Nucleus accumbens (tissue), 56 donors: Measurements from ENCODE around the gene PPFIBP1.

Experiments
- DNase-seq, 56 donors: peaks; one replicate each; lab custom pipeline; 2025; lab: John Stamatoyannopoulos, UW

The PPFIBP1 gene

GRCh38 chr12:27511031-27511722 is 12.8 kb upstream of the PPFIBP1 start:
- DNase-seq = no peak

GRCh38 chr12:27511723-27512045 is 12.3 kb upstream of the PPFIBP1 start:
- no peak for DNase-seq

DNA sequence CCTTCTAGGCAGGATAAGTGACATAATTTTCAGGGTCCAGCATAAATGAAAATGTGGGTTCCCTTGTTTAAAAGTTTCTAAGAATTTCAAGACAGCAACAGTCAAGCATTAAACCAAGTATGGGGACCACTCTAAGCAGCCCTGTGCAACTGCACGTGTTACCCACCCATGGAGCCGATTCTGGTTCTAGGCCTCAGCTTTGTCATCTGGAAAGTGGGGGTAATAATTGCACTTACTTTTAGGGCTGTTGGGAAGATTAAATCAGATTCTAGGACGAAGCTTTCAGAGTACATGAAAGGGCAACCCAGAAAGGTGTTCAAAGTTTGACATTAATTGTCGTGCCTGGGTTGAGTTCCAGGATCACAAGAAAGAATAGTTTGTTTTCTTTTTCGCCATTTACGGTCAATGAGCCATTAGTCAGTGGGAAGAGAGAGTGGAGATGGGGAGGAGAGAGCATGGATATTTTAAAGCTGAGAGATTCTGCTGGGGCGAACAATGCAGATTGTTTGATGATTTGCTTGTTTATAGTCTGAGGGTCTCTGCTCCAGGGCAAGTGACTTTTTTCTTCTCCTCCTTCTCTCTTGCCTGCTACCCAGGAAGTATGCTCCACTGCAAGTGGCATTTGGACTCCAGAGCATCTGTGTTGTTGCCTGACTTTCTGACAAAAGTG is 10.7 kb upstream of the PPFIBP1 start:
- no peak for DNase-seq

DNA sequence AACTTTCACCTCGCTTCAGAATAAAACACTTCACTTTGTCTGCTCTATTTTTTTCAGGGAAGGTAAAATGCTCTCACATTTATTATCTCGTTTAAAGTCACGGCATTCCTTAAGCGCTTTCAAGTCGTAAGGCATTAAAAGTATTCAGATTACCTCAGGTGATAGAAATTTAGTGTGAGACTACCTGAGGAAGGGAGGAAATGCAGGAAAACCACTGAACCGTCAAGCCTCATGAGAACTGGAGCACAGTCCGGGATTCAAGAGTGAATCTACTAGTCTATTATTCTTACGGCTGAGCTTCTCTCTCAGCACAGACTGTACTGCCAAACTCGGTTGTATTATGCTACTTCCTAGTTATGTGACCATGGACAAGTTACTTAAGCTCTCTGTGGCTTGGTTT is 8.3 kb upstream of the PPFIBP1 start:
- DNase-seq = no peak

DNA sequence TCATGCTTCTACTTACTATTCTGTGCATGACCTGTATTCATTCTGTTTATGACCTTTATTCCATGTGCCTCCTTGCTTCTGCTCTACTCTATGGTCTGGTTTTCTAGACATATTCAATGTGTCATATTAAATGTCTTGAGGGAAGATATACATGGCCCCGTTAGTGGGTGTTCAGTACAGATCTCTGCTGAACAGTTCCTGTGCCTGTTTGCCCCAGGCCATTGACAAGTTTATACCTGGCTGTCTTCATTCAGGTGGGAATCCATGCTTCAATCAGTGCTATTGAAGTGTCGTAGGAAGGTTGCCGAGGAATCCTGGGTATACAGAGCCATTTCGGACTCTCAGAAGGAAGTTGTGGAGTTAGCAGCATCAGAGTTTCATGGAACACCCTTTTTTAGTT is 7.4 kb upstream of the PPFIBP1 start:
- no peak for DNase-seq

- no peak for DNase-seq
Measured at GRCh38 chr12:27517546-27517945, 6.5 kb upstream of the PPFIBP1 start.

DNA sequence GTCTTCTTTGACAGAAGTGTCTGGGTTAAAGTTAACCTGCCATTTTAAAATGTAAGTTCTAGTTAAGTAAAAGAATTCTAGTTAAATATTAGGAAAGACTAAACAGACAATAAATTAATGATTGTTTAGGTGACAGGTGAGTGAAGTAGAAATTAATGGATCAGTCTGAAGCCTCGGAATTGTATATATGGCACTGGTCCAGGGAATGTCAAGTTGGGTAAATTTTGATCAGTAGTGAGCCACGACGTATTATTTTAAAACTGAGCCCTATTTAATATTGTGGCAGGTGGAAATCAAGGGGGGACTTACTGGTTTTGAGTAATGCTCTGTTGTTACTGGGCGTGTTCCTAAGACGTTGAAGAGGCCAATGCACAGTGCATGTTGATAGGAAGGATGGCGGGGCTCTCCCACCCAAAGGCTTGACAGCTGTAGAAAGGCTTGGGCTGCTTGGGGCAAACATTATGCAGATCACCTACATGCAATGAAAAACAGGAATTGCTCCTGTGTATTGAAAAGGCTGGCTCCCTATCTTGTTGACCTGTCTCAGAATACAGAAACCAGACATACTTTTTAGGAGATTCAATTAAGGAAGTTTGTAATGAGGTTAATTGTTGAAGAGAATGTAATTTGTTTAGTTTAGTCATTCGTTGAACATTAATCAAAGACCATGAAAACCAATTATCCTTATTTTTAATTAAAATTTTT is 5.9 kb upstream of the PPFIBP1 start:
- no peak for DNase-seq

GRCh38 chr12:27521066-27521465 is 2.9 kb upstream of the PPFIBP1 start:
- peak in 7 of 56 donors; percentile 4 to 22 (median 12) for DNase-seq

DNA sequence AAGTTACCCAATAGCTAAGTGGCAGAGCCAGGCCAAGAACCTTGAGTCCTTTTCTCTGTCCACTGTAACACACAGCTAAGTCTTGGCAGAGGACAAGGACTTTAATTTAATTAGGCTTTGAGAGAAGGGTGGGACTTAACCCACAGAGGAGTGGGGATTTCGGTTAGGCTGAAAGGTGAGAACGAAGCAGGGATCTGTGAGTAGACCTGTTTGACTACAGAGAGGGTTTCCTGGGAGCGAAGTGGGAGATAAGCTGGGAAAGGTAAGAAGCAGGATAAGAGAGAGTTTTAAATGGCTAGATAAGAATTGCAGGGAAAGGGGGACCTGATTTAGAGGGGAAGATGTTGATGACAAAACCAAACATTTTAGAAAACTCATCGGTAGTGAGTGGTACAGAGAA is 2.0 kb upstream of the PPFIBP1 start:
- no peak for DNase-seq

- no peak for DNase-seq
Measured at GRCh38 chr12:27523305-27523641, 733 bp upstream of the PPFIBP1 start.

DNA sequence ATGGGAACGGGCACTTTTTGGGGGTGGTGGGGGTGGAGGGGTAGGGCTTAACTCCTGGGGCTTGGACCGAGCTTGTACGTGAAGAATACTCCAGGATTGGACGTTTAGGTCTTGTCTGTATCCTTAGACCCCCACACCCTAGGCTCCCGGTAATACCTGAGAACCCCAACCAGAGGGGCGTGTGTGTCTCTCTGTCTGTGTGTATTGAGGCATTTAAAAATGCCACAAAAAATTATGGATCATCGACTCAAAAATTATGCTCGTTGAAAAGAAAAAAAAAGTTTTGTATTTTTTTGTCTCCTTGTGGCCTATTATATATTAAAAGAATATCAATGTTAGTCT is 459 bp downstream of the PPFIBP1 start:
- no peak for DNase-seq

- DNase-seq = peak in 7 of 56 donors; percentile 5 to 27 (median 13)
Measured at GRCh38 chr12:27524839-27525753, 1.1 kb downstream of the PPFIBP1 start.

GRCh38 chr12:27527512-27527911 is 3.5 kb downstream of the PPFIBP1 start:
- DNase-seq = no peak

- no peak for DNase-seq
Measured at GRCh38 chr12:27528788-27529187, 4.8 kb downstream of the PPFIBP1 start.

DNA sequence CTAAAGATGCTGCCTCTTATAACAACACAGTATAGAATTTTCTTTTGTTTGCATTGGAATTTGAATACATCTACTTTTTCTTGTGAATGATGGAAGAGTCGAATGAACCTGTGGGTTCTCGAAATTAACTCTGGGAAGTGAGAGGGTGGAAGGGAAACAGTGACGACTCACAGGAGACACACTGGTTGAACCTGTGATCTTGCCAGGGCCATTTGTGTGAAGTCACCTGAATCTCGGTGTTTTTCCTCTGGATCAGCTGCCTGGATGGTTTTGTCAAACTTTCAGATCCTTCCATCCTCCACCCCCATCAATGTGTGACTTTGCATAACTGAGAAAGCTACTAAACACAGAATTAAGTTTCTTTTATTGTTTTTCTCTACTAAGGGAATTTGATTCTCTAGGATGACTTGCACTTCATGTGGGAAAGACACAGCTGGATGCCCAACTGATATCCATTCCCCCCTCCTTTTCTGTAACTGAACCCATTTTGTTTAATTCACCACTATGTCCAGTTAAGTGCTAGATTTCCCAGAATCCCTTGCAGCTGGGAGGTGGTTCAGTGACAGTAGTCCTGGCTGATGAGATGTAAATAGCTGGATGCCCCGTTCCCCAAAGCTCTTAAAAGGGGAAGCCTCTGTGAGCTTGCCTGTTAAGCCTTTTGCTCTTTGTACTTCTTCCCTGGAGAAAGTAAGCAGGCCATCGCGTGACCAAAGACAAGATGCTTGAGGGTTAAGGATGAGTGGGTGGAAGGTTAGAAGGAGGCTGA is 6.3 kb downstream of the PPFIBP1 start:
- no peak for DNase-seq

DNA sequence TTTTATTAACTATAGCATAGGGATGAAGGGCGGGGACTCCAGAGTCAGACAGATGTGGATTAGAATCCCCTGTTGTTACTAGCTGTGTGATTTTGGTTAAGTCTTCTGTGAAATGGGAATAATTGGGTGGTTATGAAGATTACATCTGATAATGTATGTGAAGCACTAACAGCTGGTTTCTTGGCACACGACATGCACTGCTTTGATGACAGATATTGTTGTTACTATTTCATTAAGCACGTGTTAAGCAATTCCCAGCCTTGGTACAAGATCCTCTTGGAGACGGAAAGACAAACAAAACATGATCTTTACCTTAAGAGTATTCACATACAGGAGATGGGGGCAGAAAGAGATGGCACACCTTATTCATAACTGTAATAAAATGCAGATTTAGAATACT is 7.9 kb downstream of the PPFIBP1 start:
- DNase-seq = no peak

DNA sequence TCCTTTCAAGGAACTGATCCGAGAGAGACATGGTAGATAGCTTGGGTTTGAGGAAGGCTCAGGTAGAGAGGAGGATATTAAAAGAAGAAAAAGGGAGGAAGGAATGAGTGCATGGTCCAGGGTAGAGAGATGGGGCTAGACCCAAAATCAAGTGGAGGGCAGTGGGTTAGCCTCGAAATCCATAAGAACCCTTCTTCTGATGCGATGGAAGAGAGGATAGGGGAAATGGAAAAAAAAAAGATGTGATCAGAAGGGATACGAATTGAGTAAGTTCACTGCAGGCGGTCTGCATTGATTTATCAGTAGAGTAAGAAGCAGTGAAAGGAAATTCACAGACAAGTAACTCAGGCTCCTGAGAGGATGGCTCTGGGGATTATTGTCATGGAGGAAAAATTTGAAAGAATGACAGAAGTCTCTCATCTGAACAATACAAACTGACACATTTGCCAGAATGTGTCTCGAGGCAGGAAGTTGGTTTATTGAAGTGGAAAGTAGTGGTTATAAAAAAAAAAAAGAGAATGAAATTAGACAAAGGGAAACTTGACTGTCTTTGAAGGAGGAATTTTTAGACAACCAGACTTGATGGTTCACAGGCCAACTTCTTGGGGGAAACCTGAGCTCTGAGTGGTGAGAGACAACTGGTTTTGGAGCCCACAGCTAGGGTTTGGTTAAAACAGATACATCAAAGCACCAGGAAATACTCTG is 10.2 kb downstream of the PPFIBP1 start:
- no peak for DNase-seq

GRCh38 chr12:27534765-27535161 is 10.8 kb downstream of the PPFIBP1 start:
- no peak for DNase-seq

GRCh38 chr12:27535318-27535717 is 11.3 kb downstream of the PPFIBP1 start:
- no peak for DNase-seq
